ENCODE measurements around the gene DMD.

Gene DMD

DNA sequence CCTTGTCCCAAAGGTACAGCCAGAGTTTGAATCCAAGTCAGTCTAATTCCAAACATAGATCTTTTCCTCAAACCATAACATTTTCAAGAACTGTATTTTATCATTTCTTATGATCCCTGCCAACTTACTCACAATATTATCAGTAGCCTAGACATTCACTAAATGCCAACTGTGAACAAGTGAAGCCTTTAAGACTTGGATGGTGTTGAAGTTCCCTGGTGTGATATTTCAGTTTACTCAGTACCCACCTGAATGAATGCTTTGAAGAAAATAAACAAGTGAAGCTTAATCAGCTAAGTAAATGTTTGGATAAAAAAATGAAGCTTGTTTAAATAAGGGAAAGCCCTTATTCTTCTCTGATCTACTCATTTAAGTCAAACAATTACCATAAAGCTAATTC, 1028.3 kb downstream of the DMD start:
- DNase-seq: no peak

DNA sequence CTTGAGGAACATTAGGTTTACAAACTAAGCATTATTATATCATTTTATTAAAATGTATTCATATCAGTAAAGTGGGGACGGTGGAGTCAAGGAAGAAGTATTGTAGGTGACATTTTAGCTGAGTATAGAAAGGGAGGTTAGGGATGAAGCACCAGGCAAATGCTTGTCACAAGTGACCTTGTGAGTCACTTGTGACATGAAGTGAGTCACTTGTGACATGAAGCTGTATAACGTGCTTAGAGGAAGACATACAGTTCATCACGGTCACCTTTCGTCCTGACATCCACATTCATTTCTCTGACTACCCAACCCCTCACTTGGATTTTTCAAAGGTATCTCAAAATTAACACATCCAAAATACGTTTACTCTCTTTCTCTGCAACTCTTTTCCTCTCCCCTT, 1034.8 kb downstream of the DMD start:
- DNase-seq: no peak

DNA sequence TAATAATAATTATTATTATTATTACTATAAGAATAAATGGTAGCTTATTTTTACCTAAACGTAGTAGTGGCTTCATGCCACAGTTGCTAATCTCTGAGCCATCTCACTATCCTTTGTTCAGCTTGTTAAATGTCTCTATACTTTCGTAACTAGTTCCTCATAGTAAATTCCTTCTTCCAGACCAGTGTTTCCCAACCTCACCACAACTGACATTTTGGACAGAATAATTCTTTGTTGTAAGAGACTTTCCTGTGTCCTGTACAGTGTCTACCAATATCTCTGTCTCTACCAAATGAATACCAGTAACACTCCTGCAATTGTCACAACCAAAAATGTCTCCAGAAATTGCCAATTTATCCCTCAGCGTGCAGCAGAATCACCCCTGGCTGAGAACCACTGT, 1040.9 kb downstream of the DMD start:
- DNase-seq: no peak

DNA sequence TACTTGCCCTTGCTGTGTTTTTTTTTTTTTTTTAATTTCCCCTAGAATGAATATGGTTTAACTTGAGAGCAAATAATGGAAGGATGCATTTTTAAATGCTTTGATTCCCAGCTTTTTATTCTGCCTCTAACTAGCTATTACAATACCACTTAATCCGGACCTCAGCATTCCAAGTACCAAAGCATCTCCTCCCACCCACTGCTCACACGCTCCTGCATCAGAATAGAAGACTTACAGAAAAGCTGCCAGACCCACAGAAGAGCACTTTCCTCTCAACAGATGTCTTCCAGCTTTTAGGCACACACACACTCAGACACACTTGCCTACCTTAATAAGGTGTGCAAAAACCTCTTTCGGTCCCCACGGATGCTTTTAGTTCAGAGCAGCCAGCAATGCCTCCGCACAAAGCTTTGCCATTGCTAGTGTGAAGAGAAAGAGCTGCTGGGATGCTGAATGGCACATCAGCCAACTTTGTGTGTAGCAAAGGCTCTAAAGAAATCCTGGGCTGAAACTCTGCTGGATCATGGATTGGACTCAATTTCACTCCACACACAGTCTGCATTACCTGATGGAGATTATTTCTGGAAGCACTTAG, 1056.2 kb downstream of the DMD start:
- DNase-seq: peak in 1 of 2 experiments; percentile 51

DNA sequence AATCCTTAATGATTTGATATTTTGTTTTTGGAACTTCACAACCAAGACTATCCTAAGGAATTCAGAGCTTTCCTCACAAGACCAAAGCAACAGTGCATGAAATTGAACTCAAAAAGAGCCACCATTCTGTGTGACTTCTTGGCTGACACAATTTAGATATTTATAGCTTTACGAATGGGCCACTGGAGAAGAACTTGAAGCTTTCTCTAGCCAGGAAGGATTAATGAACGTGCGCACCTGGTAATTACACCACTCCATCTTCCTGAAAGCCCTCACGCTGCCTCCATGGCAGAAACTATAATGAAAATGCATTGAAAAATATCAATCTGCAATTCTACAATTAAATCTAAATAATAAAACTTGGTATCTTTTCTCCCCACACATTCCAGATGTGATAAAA, 1057.8 kb downstream of the DMD start:
- no peak for DNase-seq

DNA sequence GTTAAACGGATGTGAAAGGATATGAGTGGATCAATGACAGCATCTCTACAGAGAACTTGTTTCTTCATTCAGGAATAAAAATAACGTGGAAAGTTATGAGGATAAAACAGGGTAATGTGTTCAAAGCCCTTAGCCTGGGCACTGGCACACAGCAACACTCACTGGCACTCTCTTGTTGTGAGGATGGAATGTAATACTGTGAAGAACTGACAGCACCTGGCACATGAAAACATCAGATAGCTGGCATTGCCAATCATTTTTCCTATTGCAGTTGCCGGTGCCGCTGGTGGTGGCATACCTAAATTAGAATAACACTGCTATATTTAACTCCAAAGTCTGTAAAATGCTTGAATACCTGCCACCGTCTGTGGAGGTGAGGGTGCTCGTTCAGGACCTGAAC, 1061.2 kb downstream of the DMD start:
- DNase-seq: no peak

DNA sequence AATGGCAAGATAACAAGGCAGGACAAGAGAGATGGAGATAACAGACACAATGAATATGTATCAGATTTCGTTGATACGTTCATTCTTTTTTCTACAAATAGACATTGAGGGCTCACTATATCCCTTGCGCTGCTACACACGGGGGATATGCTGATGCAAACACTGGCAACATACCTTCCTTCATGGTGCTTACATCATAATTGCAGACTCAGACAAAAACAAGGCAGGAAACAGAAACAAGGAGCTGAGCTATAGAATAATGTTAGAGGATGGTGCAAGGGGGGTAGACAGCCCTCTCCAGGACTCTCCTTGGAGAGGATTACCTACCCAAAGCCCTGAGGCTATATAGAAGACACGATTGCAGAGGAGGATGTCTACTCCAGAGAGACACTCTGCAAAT, 1069.5 kb downstream of the DMD start:
- DNase-seq: no peak

DNA sequence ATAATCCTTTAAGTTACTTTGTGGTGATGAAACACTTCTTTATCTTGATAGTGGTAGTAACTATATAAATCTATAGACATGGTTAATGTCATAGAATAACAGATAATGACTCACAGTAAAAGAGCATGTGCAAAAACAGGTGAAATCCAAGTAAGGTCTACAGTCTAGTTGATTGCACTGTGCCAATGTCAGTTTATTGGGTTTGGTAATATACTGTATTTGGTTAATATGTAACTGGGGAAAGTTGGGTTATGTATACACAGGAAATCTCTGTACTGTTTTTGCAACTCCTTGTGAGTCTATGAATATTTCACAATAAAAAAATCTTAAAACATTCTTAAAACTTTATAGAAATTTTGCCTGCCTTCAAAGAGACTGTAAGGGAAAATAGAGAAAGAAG, 1071.9 kb downstream of the DMD start:
- no peak for DNase-seq

DNA sequence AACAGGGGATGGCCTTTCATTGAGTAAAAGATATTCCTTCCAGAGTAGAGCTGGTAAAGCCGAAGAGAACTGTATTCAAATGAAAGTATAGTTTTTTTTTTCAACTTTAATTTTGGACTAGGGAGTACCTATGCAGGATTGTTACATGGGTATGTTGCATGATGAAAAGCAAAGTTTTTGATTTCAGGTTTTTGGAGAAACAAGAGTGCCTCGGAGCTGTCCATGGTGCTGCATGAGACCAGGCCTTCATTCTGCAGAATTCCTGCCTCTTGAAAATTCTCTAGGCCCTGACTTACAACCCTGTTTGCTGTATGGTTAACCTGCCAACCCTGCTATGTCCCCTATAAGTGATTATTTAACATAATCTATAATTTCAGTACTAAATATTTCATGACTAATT, 1073.8 kb downstream of the DMD start:
- DNase-seq: no peak

DNA sequence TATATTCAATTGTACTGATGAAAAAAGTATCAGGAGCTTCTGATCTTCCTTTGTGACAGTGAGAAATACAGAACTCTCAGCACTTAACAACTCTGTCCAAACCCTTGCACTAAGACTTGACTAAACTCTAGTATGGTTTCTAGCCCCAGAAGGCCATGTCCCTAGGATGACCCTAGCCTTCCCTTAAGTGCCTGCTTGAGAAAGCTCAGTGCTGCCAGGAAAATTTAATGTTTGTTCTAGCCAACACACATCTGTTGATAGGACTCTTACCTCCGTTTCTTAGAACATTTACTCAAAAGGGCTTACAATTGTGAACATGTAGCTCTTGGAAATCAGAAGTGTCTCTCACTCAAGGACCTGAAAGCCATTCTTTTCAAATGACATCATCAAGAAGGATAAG, 1084.4 kb downstream of the DMD start:
- no peak for DNase-seq

DNA sequence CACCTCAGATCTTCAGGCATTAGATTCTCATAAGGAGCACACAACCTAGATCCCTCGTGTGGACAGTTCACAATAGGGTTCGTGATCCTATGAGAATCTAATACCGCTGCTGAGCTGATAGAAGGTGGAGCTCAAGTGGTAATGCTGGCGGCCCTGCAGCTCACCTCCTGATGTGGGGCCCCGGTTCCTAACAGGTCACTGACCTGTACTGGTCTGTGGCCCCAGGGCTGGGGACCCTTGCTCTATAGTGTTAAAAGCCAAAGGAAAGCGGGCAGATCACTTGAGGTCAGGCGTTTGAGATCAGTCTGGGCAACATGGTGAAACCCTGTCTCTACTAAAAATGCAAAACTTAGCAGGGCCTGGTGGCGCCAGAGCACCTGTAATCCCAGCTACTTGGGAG, 1092.5 kb downstream of the DMD start:
- no peak for DNase-seq

DNA sequence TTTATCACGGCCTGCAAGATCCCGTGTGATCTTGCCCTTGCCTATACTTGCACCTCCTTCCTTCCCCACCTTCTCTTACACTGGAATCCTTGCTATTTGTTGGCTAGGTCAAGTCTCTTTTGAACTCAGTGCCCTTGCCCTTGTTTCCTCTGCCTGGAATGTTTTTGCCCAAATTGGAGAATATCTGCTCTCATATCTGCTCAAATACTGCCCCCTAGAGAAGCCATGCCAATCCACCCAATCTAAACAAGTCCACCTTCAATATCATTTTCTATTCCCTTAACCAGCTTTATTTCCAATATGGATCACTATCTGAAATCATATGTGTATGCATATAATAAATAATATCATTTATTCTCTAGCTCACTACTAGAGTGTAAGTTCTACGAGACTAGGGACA, 1095.3 kb downstream of the DMD start:
- DNase-seq: no peak

DNA sequence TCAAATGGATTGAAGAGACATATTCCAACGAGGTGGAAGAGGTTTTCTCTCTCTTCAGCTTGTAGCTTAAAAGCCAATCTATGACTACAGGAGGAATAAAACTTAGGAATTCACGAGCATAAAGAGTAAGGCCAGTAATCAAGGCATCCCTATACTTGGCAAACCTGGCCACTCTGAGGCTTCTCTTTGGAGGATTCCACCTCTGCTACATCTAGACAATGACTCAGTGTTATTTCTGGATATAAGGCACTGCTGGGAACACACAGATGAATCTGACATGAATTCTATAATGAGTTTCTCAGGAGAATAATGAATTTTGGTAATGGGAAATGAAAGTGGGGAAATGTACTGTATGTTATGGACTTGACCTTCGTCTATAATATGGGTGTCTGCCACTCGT, 1123.7 kb downstream of the DMD start:
- no peak for DNase-seq

DNA sequence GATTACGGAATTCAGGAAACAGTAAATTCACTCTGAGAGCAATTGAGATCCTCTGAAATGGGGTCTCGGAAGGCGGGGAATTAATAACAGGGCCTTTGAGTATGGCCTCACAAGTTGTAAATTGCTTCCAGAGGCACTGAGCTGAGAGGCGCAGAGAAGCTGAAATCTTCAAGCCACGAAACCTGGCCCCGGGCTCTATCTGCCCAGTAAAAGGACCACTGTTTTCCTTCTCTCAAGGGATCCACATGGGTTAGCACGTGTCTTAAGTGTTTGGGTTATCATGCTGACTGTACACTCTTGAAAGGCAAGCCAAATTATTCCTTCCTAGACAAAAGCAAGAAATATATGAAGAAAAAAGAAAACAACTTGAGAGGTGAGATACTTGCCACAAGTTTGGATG, 1126.6 kb downstream of the DMD start:
- no peak for DNase-seq

DNA sequence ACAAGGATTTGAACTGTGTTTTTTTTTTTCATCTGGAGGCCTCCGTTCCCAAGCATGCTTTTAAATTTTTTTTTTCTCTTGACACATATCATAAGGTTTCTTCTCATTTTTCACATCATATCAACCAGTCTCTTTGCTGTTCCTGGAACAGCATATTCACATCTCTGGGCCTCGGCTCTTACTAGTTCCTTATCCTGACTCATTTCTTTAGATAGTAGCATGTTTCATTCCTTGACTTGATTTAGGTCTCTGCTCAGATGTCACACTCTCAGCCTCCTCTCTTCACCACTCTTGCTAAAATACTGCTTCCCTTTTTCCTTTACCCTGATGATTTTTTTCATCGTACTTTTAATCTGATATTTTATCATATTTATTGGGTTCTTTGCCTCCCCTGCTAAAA, 1163.1 kb downstream of the DMD start:
- no peak for DNase-seq

DNA sequence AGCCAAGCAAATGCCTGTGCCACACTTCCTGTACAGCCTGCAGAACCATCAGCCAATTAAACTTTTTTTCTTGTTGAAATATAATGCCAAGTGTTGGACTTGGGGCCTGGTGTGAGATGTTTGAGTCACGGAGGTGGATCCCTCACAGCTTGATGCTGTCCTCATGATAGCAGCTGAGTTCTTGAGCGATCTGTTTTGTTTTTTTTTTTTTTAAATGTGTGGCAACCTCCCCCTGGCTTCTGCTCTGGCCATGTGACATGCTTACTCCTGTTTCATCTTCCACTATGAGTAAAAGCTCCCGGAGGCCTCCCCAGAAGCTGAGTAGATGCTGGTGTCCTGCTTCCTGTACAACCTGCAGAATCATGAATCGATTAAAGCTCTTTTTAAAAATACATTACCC, 1166.2 kb downstream of the DMD start:
- no peak for DNase-seq

DNA sequence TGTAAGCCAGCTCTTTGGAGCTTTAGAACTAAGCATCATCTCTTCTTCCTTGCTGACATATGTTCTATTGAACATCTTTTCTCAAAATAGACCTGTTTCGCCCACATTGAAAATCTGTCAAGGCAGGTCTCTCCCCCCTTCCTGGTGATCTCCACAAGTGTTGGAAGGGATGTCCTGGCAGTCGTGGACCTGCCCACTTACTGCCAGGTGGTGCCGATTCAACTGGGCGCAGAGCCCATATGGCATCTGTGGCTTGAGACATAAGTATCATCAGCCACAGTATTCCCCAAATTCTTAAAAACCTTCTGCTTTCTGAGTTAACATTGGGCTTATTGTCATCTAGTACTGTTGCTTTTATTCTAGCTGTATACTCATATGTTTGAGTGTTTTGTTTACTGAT, 1170.2 kb downstream of the DMD start:
- peak in 1 of 2 experiments; percentile 18 for DNase-seq

DNA sequence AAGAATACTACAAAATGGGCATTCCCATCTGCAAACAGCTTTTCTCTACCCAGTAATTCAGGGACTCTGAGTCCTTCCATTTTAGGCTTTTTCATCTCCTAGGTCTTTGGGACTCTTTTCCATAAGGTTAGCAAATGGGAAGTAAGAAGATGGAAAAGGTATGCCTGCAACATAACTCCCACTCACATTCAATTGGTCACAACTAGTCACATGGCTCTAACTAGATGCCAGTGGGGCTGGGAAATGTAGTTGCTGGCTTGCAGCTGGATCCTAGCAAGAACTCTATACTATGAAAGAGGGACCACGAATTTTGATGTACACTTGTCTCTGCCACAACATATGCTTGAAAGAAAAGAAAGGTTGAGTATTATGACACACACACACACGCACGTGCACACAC, 1184.6 kb downstream of the DMD start:
- no peak for DNase-seq

DNA sequence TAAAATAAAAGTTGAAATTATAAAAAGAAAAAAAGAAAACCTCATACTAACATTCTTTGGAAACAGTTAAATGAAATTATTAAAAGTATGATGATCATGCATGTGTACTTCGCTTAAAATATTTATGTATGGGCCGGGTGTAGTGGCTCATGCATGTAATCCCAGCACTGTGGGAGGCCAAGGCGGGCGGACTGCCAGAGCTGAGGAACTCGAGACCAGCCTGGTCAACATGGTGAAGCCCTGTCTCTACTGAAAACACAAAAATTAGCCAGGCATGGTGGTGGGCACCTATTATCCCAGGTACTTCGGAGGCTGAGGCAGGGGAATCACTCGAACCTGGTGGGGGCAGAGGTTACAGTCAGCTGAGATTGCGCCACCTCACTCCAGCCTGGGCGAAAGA, 1187.3 kb downstream of the DMD start:
- no peak for DNase-seq

DNA sequence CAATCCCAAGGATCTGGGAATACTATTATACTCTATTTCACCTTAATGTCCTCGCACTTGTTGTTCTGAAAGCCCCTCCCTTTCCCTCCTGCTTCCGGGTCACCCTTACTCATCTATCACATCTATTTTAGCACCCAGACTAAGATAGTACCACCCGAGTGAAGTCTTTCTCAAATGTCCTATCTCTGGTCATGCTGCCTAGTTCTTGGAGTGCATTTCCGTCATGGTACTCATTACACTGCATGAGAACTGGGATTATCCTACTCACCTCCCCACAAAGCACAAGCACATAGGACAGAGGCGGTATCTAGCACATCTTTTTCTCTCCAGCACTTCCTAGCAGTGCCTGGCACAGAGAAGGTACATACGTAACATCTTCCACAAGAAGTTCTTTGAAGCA, 1195.2 kb downstream of the DMD start:
- no peak for DNase-seq

DNA sequence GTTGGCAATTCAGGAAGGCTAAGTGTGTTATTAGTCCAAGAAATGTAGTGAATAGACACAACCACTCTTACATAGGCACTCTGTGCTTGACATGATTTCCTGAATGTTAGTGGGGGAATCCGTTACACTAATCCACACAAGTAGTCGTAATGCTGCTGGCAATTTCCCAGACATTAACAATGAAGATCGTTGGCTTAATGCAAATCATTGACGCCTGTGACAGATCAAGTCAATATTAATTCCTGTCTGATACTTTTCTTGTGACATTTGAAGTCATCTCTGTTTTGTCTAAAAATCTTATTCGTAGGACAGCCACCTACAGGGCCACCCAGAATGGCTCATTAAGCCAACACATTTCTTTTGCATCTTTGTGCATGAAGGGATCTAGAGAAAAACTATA, 1200.4 kb downstream of the DMD start:
- no peak for DNase-seq

DNA sequence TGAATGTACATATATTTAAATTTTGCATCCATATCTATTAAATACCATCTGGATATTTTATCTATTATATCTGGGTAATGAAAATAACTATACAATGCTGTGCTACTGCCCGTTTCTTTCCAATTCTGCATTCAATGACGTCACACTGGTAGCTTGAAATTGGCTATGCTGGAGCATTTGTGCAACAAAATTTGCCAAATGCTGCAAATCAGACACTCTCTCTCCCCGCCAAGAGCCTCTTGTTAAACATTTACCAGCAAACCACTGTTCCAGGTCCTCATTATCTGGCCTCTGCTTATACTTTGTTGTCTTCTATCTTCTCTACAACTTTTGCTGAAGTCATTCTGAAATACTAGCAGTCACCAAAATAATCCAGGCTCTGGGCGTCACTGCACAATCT, 1201.1 kb downstream of the DMD start:
- no peak for DNase-seq

DNA sequence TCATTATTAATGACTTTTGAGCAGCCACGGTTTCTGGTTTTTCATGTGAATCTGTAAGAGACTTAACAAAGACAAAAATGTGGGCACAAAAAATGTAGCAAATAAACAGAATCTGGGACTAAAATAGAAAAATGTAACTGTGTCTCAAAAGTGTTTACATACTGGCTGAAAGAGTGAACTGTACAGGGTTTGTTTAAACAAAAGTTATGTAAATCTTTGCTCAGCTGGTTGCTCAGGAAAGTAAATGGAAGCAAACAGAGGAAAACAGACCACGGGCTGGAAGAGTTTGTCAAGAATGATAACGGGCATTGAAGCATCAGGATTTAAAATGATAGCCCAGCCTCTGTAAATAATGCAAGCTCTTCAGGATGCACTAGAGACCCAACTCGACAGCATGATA, 1217.7 kb downstream of the DMD start:
- no peak for DNase-seq

DNA sequence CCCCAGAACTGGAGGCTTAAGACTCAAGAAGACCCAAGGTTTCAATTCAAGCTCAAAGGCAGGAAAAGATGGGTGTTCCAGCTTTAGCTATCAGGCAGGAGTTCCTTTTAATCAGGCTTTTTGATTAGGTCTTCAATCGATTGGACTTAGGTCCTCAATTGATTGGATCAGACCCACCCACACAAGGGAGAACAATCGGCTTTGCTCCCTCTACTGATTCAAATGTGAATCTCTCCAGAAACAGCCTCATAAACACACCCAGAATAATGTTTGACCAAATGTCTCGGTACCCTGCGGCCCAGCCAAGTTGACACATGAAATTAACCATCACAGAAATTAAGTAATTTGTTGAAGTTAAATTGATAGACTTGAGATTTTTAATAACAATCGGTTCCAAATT, 1222.4 kb downstream of the DMD start:
- no peak for DNase-seq

DNA sequence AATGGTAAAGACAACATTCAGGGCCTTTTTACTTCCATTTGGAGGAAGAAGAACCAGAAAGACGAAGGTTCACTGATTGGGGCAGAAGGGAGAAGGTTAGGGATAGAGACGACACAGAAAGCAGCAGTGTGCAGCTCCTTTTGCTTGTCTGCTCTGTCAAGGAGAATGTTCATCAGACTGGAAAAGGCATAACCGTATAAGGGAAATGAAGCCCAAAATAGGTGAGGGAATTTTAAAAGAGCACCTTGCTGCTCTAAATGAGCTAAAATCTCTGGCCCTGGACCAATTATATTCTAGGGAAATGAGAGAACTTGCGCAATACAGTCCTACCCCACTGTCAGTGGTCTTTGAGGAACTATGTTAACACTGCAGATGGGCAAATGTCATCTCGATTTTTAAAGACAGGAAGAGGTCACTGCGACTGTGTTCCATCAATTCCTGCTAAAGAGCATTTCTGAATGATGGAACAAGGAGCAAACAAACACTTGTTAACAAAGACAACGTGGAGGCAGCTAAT, 1229.7 kb downstream of the DMD start:
- peak in 1 of 2 experiments; percentile 1 for DNase-seq

DNA sequence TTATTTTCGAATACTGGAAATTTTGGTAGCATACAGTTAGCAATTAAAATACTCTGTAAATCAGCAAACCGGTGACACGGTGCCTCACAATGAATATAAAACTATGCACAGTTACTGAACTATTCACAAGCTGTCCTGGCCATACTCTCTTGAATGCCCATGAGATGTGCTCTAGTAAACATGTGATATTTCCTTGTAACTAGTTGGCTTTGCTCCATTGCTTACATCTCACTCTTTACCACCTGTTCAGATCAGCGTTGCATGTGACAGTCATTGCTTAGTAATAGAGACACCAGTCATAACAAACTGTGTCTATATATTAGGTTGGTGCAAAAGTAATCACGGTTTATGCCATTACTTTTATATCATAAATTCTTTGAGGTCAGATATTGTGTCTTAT, 1241.6 kb downstream of the DMD start:
- peak in 1 of 2 experiments; percentile 2 for DNase-seq
